K562 (cell line): Measurements from ENCODE around the gene EVC. TPM values are rescaled to one million over a fixed set of nuclear protein-coding genes. Genes with fewer than 3 reads are reported as not detected.
A peak's percentile ranks its signal among the peaks of the same experiment; 100 is the strongest.

ENCODE experiments used
- ATAC-seq: fragments of 200-7000 bp; cut with Tn5 transposase; 3 replicates; pipeline ENCODE4 v1.9.1; 2020; ENCODE audit warnings: moderate library complexity
- BruUV-seq: library from RNA; stranded (reverse); fragments of 400-500 nt; replicated peaks from 2 replicates; lab custom pipeline; 2021; lab: Mats Ljungman, UMichigan
- CTCF ChIA-PET: fragments of 300-600 bp; formaldehyde crosslinking; extraction: SDS; loops from one replicate; lab custom pipeline; 2021; ENCODE audit warnings: low intra/inter-chr PET ratio; lab: Yijun Ruan, JAX
- POLR2A ChIA-PET: fragments of 300-600, 350-650 bp; sonication (Branson Sonifier 250); formaldehyde crosslinking; extraction: SDS; loops from one replicate; lab custom pipeline; 2021; ENCODE audit warnings: antibody characterized with exemption, inconsistent platforms; lab: Yijun Ruan, JAX
- DNase-seq, 4 experiments: peaks; one replicate each; pipeline versions ENCODE4 v3.0.0 to v3.0.0-alpha.2; 2011 to 2018; ENCODE audit warnings: low spot score in 3 of 4, mixed read lengths in 3 of 4; ENCODE audit errors: extremely low read depth in 1 of 4
- FAIRE-seq: peaks from 2 replicates; lab custom pipeline; 2011; peaks lifted over from hg19 to GRCh38; lab: Jason Lieb, UNC
- H2AFZ ChIP-seq: 2 replicates; pipeline ENCODE4 v1.6.0; 2011; ENCODE audit warnings: low read depth, low read length, control low read depth, inconsistent platforms
- H3K27ac ChIP-seq: fragments of 200-600 bp; 3 replicates; pipeline ENCODE4 v1.8.0; 2011; ENCODE audit warnings: low read depth, mild to moderate bottlenecking, control low read depth, inconsistent platforms, low read length, moderate library complexity, mixed read lengths; ENCODE audit errors: extremely low read depth
- H3K27me3 ChIP-seq, 2 experiments: fragments of 300-600 bp in 1 of 2; 2 replicates in 1 of 2; 3 replicates in 1 of 2; pipeline versions ENCODE4 v1.6.0 to v1.8.0; 2011; ENCODE audit warnings: inconsistent platforms in 2 of 2, low read length in 2 of 2, mild to moderate bottlenecking in 1 of 2, mixed read lengths in 1 of 2, moderate library complexity in 1 of 2; ENCODE audit not compliant: control insufficient read depth in 2 of 2, insufficient read depth in 2 of 2
- H3K36me3 ChIP-seq: fragments of 300-600 bp; 3 replicates; pipeline ENCODE4 v1.8.0; 2011; ENCODE audit warnings: mild to moderate bottlenecking, low read length, inconsistent platforms; ENCODE audit not compliant: control insufficient read depth, insufficient read depth
- H3K4me1 ChIP-seq, 2 experiments: fragments of 200-600 bp in 1 of 2; replicated peaks in 1 of 2; 2 replicates in 1 of 2; 3 replicates in 1 of 2; pipeline versions ENCODE4 v1.5.1 to v1.8.0; 2011; ENCODE audit warnings: inconsistent platforms in 2 of 2, low read length in 2 of 2, mild to moderate bottlenecking in 1 of 2, mixed read lengths in 1 of 2, moderate library complexity in 1 of 2; ENCODE audit not compliant: control insufficient read depth in 2 of 2, insufficient read depth in 2 of 2
- H3K4me2 ChIP-seq: 2 replicates; pipeline ENCODE4 v1.6.1; 2011; ENCODE audit warnings: low read length, control low read depth, inconsistent platforms, mixed read lengths; ENCODE audit not compliant: insufficient read depth
- H3K4me3 ChIP-seq: fragments of 200-600 bp; sonication (generic), shearing (Covaris generic); 2 replicates; pipeline ENCODE4 v1.5.1; 2016; ENCODE audit warnings: control low read depth, inconsistent platforms
- H3K79me2 ChIP-seq: fragments of 200-600 bp; 3 replicates; pipeline ENCODE4 v1.8.0; 2011; ENCODE audit warnings: low read length, inconsistent platforms; ENCODE audit not compliant: control insufficient read depth, insufficient read depth
- H3K9ac ChIP-seq, 2 experiments: 2 replicates each; pipeline versions ENCODE4 v1.6.0 to v1.6.1; 2011; ENCODE audit warnings: low read depth in 2 of 2, low read length in 2 of 2, control low read depth in 1 of 2, inconsistent platforms in 1 of 2, mild to moderate bottlenecking in 1 of 2, mixed read lengths in 1 of 2; ENCODE audit not compliant: insufficient read depth in 1 of 2
- H3K9me1 ChIP-seq: one replicate; pipeline ENCODE4 v1.6.0; 2011; ENCODE audit warnings: inconsistent platforms, mild to moderate bottlenecking, low read length, moderate library complexity; ENCODE audit not compliant: control insufficient read depth, insufficient read depth
- H3K9me3 ChIP-seq: replicated peaks from 2 replicates; pipeline ENCODE4 v1.5.1; 2011; ENCODE audit warnings: low read depth, low read length, inconsistent platforms; ENCODE audit not compliant: control insufficient read depth, insufficient read depth
- H4K20me1 ChIP-seq: replicated peaks from 2 replicates; pipeline ENCODE4 v1.6.1; 2011; ENCODE audit warnings: low read length, inconsistent platforms, mixed read lengths; ENCODE audit not compliant: control insufficient read depth, insufficient read depth
- BMI1 ChIP-seq: fragments of 150-350 bp; IDR thresholded peaks from 2 replicates; pipeline ENCODE4 v1.6.1; 2014; ENCODE audit warnings: low read length
- CBFA2T3 ChIP-seq: fragments of 450-650 bp; IDR thresholded peaks from 2 replicates; pipeline ENCODE4 v1.6.1; 2017
- CSDE1 ChIP-seq, 2 experiments: fragments of 450-650 bp; IDR thresholded peaks; 2 replicates each; pipeline ENCODE4 v1.6.1; 2016; ENCODE audit warnings: mild to moderate bottlenecking in 1 of 2
- CTBP1 ChIP-seq: fragments of 450-650 bp; IDR thresholded peaks from 2 replicates; pipeline ENCODE4 v1.6.1; 2016; ENCODE audit warnings: borderline replicate concordance
- E2F4 ChIP-seq: sonication (generic); formaldehyde crosslinking; IDR thresholded peaks from 2 replicates; pipeline ENCODE4 v1.8.0; 2022; ENCODE audit warnings: mild to moderate bottlenecking, low read depth, missing genetic modification reagents
- ELF1 ChIP-seq: fragments of 200-800 bp; sonication (Bioruptor generic); IDR thresholded peaks from 2 replicates; pipeline ENCODE4 v1.6.1; 2016; ENCODE audit warnings: missing genetic modification characterization, missing compliant biosample characterization
- EP400 ChIP-seq: fragments of 450-650 bp; IDR thresholded peaks from 2 replicates; pipeline ENCODE4 v1.6.1; 2017; ENCODE audit warnings: antibody characterized with exemption, mild to moderate bottlenecking, moderate library complexity
- HMG20A ChIP-seq: fragments of 450-650 bp; formaldehyde crosslinking; conservative IDR thresholded peaks from 2 replicates; pipeline ENCODE4 v1.4.0; 2020; ENCODE audit warnings: mild to moderate bottlenecking, mixed read lengths
- NELFE ChIP-seq: IDR thresholded peaks from 2 replicates; pipeline ENCODE4 v1.6.1; 2011; ENCODE audit warnings: mild to moderate bottlenecking; ENCODE audit not compliant: insufficient read depth, insufficient read length
- SMARCA4 ChIP-seq: fragments of 450-650 bp; IDR thresholded peaks from 2 replicates; pipeline ENCODE4 v1.6.1; 2016
- TEAD1 ChIP-seq, 2 experiments: fragments of 450-650 bp in 1 of 2; sonication (generic) in 1 of 2; formaldehyde crosslinking; IDR thresholded peaks; 2 replicates each; pipeline versions ENCODE4 v1.4.0 to v1.8.0; 2020 to 2022; ENCODE audit warnings: mild to moderate bottlenecking in 2 of 2, missing genetic modification reagents in 1 of 2
- USF1 ChIP-seq: sonication (generic); formaldehyde crosslinking; IDR thresholded peaks from 2 replicates; pipeline ENCODE4 v1.9.0; 2022; ENCODE audit warnings: mild to moderate bottlenecking, missing genetic modification reagents
- VEZF1 ChIP-seq: fragments of 200-800 bp; sonication (Bioruptor generic); IDR thresholded peaks from 2 replicates; pipeline ENCODE4 v1.6.1; 2017; ENCODE audit warnings: missing genetic modification characterization, missing compliant biosample characterization
- ZMIZ1 ChIP-seq, 2 experiments: fragments of 150-350 bp in 1 of 2; IDR thresholded peaks; 2 replicates each; pipeline ENCODE4 v1.6.1; 2012 to 2016; ENCODE audit warnings: low read depth in 2 of 2, low read length in 2 of 2, mild to moderate bottlenecking in 1 of 2, moderate library complexity in 1 of 2
- ZNF121 ChIP-seq: sonication (generic); formaldehyde crosslinking; conservative IDR thresholded peaks from 2 replicates; pipeline ENCODE4 v1.8.0; 2022; ENCODE audit warnings: missing genetic modification reagents
- ZNF146 ChIP-seq: IDR thresholded peaks from one replicate; pipeline ENCODE4 v1.6.1; 2018; ENCODE audit warnings: missing compliant biosample characterization; ENCODE audit not compliant: unreplicated experiment
- ZNF24 ChIP-seq: fragments of 450-650 bp; IDR thresholded peaks from 2 replicates; pipeline ENCODE4 v1.6.1; 2016
- ZNF3 ChIP-seq: fragments of 250-450 bp; sonication (Bioruptor Pico); IDR thresholded peaks from 2 replicates; pipeline ENCODE4 v1.5.0; 2021; ENCODE audit warnings: mild to moderate bottlenecking, moderate library complexity
- WGBS: fragments of 100-300 bp; shearing (Covaris generic); methylation state at CpG from one replicate; pipeline ENCODE4 v1.1.6; 2016; ENCODE audit warnings: low coverage, mixed read lengths; ENCODE audit not compliant: insufficient coverage; ENCODE audit errors: missing lambda C conversion rate; 5-methylcytosine and 5-hydroxymethylcytosine counted together
- in situ Hi-C: fragments of 300-500 bp; cut with MboI; formaldehyde crosslinking; loops from 4 replicates; pipeline ENCODE4 v1.15.0; 2018; ENCODE audit warnings: inconsistent platforms, mixed read lengths
- intact Hi-C: fragments of 100-400 bp; cut with micrococcal nuclease; formaldehyde crosslinking; loops from 2 replicates; pipeline ENCODE4 v1.14.2; 2022
- polyA plus RNA-seq, 8 experiments: library from polyadenylated mRNA; depleted of rRNA in 4 of 8; stranded (reverse) in 5 of 8; unstranded in 3 of 8; fragments of >200 nt; fragmentation: Nextera tagmentation in 2 of 8; fragmentation: Illumina TruSeq in 1 of 8; extraction: Ambion mirVana in 2 of 8; extraction: Trizol in 1 of 8; gene quantifications; 2 replicates each; pipeline versions ENCODE4 v1.2.1 to v1.2.3, GENCODE V29; 2011 to 2014; ENCODE audit warnings: inconsistent platforms in 1 of 8, missing spikeins in 1 of 8
- total RNA-seq, 7 experiments: library from RNA; depleted of rRNA in 6 of 7; stranded (reverse); fragments of >200 nt in 6 of 7; fragmentation: Illumina TruSeq in 2 of 7; extraction: Trizol in 2 of 7; gene quantifications; 2 replicates each; pipeline versions ENCODE4 v1.2.1 to v1.2.3, GENCODE V29; 2011 to 2021; ENCODE audit warnings: low replicate concordance in 1 of 7

The EVC gene
- total and polyA plus RNA-seq, 9 of the 15 experiments (the other 6 are each of a cell fraction or from before 2014, with no cell fraction given) = 0.03 to 3.2 (median 1.1) TPM

- POLR2A ChIA-PET = no interaction called here
- 41% methylated on average over 5 of the region's 5 CpGs for WGBS
- Histone ChIP-seq H4K20me1 (no peaks in the 10 kb centered on the region), H3K27me3 (peaks cover 2 to 7% of the 10 kb centered on the region in 2 experiments; a peak in 2 of 5 replicates), H3K9me3 (peaks cover 7% of the 10 kb centered on the region; the same call in 1 of the 2 replicates), H3K9ac (no peak overlapping the region), H3K4me1 (peaks cover 0 to 11% of the 10 kb centered on the region in 2 experiments; a peak in 3 of 5 replicates), H3K79me2 (no peaks in the 10 kb centered on the region), H3K4me3 (no peak overlapping the region), H3K27ac (no peak overlapping the region), H3K9me1 (no peaks in the 10 kb centered on the region), H3K4me2 (no peak overlapping the region), H2AFZ (no peak overlapping the region), H3K36me3 (no peaks in the 10 kb centered on the region)
- intact Hi-C loops (no loop called here), in situ Hi-C loops (no loop called here)
- no peak for FAIRE-seq
- ATAC-seq = no peak
- DNase-seq = peak in 2 of 4 experiments; percentile 43 to 44
- no TSS peak for BruUV-seq
- CTCF ChIA-PET = no interaction called here
- TF ChIP-seq HMG20A (CRISPR knock-in tag) (no peak), ZNF3 (CRISPR knock-in tag) (no peak), E2F4 (CRISPR knock-in tag) (no peak), BMI1 (no peak), ZMIZ1 (IDR thresholded peaks at IDR 0.05; ENCODE audit: low read depth in 2 of 2, low read length in 2 of 2) (no peak), EP400 (no peak), ZNF121 (CRISPR knock-in tag) (no peak), ELF1 (tag) (no peak), NELFE (no peak), CTBP1 (no peak), SMARCA4 (no peak), CSDE1 (IDR thresholded peaks at IDR 0.05) (no peak), ZNF146 (CRISPR knock-in tag) (no peak), USF1 (CRISPR knock-in tag) (no peak), VEZF1 (CRISPR knock-in tag) (no peak), CBFA2T3 (no peak), ZNF24 (no peak), TEAD1 (CRISPR knock-in tag; IDR thresholded peaks at IDR 0.05) (no peak)
Measured at GRCh38 chr4:5705647-5706320, 5.2 kb upstream of the EVC start.
